ENCODE measurements around the gene TEAD2. TPM values are rescaled to one million over a fixed set of nuclear protein-coding genes. Genes with fewer than 3 reads are reported as not detected.

The TEAD2 gene
- total RNA-seq = 10 to 100 TPM; 12.2 to 15.2 TPM

GRCh38 chr19:49362048-49362928, at the start of gene TEAD2:
TSS of gene TEAD2 (minus strand) at chr19:49362416. CDS start at chr19:49360075, 2,341 bp downstream.
- 0 to 1% methylated on average over 29 to 50 of the region's 52 CpGs for WGBS, 2 donors
- H3K27ac ChIP-seq = peak within 1 kb of the TSS; percentile 74 to 91 (median 86)
- H3K4me3 ChIP-seq = peak within 1 kb of the TSS; percentile 20 to 28
- DNase-seq = peak; percentile 66 to 78 (median 70)
- peaks cover 0 to 2% of the 10 kb centered on the region in 2 donors for H3K36me3 ChIP-seq (replicated peaks in 1 of 2; ENCODE audit: insufficient read depth in 1 of 2, low read depth in 2 of 2)
- no peak for TF ChIP-seq CTCF (IDR thresholded peaks at IDR 0.05)
- peak in 2 of 3 donors; percentile 51 to 62 for TF ChIP-seq POLR2A (IDR thresholded peaks at IDR 0.05)
- no peaks in the 10 kb centered on the region for H3K9me3 ChIP-seq
- H3K4me1 ChIP-seq = peaks cover 21% of the 10 kb centered on the region
- ATAC-seq = peak; percentile 27
- no peaks in the 10 kb centered on the region for H3K27me3 ChIP-seq
- intact Hi-C loops (cut with DNase I) = no loop called here

GRCh38 chr19:49411681-49412326, 49.6 kb upstream of the TEAD2 start:
- no peaks in the 10 kb centered on the region for H3K36me3 ChIP-seq (replicated peaks in 1 of 2; ENCODE audit: insufficient read depth in 1 of 2, low read depth in 2 of 2)
- DNase-seq (no peak), ATAC-seq (no peak)
- no peaks in the 10 kb centered on the region for H3K9me3 ChIP-seq
- no peaks in the 10 kb centered on the region for H3K4me1 ChIP-seq
- H3K4me3 ChIP-seq = no peak overlapping the region
- H3K27me3 ChIP-seq = no peaks in the 10 kb centered on the region
- TF ChIP-seq POLR2A (IDR thresholded peaks at IDR 0.05) (no peak), CTCF (IDR thresholded peaks at IDR 0.05) (no peak)
- 80 to 89% methylated on average over 3 of the region's 3 CpGs for WGBS, 2 donors
- no peak overlapping the region for H3K27ac ChIP-seq
- intact Hi-C loops (cut with DNase I) = no loop called here

GRCh38 chr19:49409441-49410029, 47.3 kb upstream of the TEAD2 start:
- WGBS, 2 donors = 67 to 68% methylated on average over 5 of the region's 5 CpGs
- TF ChIP-seq CTCF (IDR thresholded peaks at IDR 0.05) (no peak), POLR2A (IDR thresholded peaks at IDR 0.05) (no peak)
- ATAC-seq = no peak
- intact Hi-C loops (cut with DNase I) = no loop called here
- Histone ChIP-seq H3K27me3 (no peaks in the 10 kb centered on the region), H3K36me3 (replicated peaks in 1 of 2; ENCODE audit: insufficient read depth in 1 of 2, low read depth in 2 of 2) (no peaks in the 10 kb centered on the region), H3K27ac (no peak overlapping the region), H3K4me1 (no peaks in the 10 kb centered on the region), H3K4me3 (no peak overlapping the region), H3K9me3 (no peaks in the 10 kb centered on the region)
- DNase-seq = peak in 1 of 4 donors; percentile 16

- Histone ChIP-seq H3K9me3 (no peaks in the 10 kb centered on the region), H3K27ac (no peak overlapping the region), H3K4me3 (no peak overlapping the region), H3K27me3 (no peaks in the 10 kb centered on the region), H3K4me1 (no peaks in the 10 kb centered on the region), H3K36me3 (replicated peaks in 1 of 2; ENCODE audit: insufficient read depth in 1 of 2, low read depth in 2 of 2) (no peaks in the 10 kb centered on the region)
- DNase-seq (no peak), ATAC-seq (no peak)
- intact Hi-C loops (cut with DNase I) = no loop called here
- no peak for TF ChIP-seq CTCF (IDR thresholded peaks at IDR 0.05)
- no peak for TF ChIP-seq POLR2A (IDR thresholded peaks at IDR 0.05)
- WGBS, 2 donors = 67 to 76% methylated on average over 6 to 7 of the region's 8 CpGs
These were observed 46.7 kb upstream of the TEAD2 start for GRCh38 chr19:49408816-49409440.

All from body of pancreas (tissue), 4 donors.